Hypothalamus (tissue), 51 donors: ENCODE data around the gene NSUN3.

Experiments
- DNase-seq, 51 donors: peaks; one replicate each; lab custom pipeline; 2025; lab: John Stamatoyannopoulos, UW

The NSUN3 gene

DNA sequence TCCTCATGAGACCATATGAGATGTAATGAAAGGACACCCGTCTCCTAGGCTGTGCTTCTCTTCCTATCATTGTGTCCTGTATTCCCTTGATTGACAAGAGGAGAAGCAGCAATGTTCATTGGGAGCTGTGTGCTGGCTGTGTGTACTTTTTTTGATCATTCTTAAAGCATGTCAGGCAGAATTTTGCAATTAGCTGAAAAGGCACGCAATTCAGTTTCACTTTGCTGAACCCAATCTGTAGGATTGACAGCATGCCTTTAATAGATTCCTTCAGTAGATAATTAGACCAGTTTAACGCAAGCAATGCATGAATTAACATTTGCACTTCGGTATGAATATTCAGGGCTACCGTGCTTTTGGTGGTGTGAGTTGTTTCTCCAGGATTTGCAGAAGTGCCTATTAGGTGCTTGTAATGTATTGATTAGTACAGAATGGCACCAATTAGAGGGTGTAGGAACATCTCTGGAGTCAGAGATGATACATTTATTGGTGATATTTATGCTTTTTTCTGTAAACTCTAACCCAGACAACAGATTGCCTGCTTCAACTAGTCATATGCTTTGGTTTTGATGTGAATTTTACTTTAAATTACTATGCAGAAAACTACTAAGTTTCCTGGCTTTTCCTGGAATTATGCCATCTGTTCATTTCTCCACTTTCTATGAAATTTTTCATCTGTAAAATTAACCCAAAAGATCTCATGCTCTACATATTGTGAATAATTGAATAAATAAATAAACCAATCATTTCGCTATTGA, 114.3 kb downstream of the NSUN3 start:
- DNase-seq: no peak
